ENCODE data around the gene GRB10.

GRB10 gene

GRCh38 chr7:50667789-50668226, 114.9 kb downstream of the GRB10 start:
- Histone ChIP-seq H3K27ac (ENCODE audit: low read length) (no peak overlapping the region), H3K36me3 (ENCODE audit: control insufficient read depth, low read depth, low read length) (peaks cover 1% of the 10 kb centered on the region), H3K9me3 (ENCODE audit: control insufficient read depth, low read depth, low read length) (no peaks in the 10 kb centered on the region), H3K4me3 (ENCODE audit: low read length) (no peak overlapping the region), H3K4me1 (ENCODE audit: control insufficient read depth, low read depth, low read length) (no peaks in the 10 kb centered on the region), H3K9ac (ENCODE audit: low read length) (no peak overlapping the region), H3K27me3 (ENCODE audit: control insufficient read depth, insufficient read depth, low read length) (no peaks in the 10 kb centered on the region)

GRCh38 chr7:50667338-50667737, 115.4 kb downstream of the GRB10 start:
- H3K4me3 ChIP-seq (ENCODE audit: low read length) = no peak overlapping the region
- no peak overlapping the region for H3K9ac ChIP-seq (ENCODE audit: low read length)
- peaks cover 6% of the 10 kb centered on the region for H3K36me3 ChIP-seq (ENCODE audit: control insufficient read depth, low read depth, low read length)
- H3K27ac ChIP-seq (ENCODE audit: low read length) = no peak overlapping the region
- H3K4me1 ChIP-seq (ENCODE audit: control insufficient read depth, low read depth, low read length) = no peaks in the 10 kb centered on the region
- H3K9me3 ChIP-seq (ENCODE audit: control insufficient read depth, low read depth, low read length) = no peaks in the 10 kb centered on the region
- H3K27me3 ChIP-seq (ENCODE audit: control insufficient read depth, insufficient read depth, low read length) = no peaks in the 10 kb centered on the region

GRCh38 chr7:50666124-50666496, 116.6 kb downstream of the GRB10 start:
- no peak overlapping the region for H3K9ac ChIP-seq (ENCODE audit: low read length)
- H3K4me3 ChIP-seq (ENCODE audit: low read length) = no peak overlapping the region
- H3K27me3 ChIP-seq (ENCODE audit: control insufficient read depth, insufficient read depth, low read length) = no peaks in the 10 kb centered on the region
- H3K36me3 ChIP-seq (ENCODE audit: control insufficient read depth, low read depth, low read length) = peaks cover 14% of the 10 kb centered on the region
- H3K9me3 ChIP-seq (ENCODE audit: control insufficient read depth, low read depth, low read length) = no peaks in the 10 kb centered on the region
- no peaks in the 10 kb centered on the region for H3K4me1 ChIP-seq (ENCODE audit: control insufficient read depth, low read depth, low read length)
- no peak overlapping the region for H3K27ac ChIP-seq (ENCODE audit: low read length)

- H3K4me1 ChIP-seq (ENCODE audit: control insufficient read depth, low read depth, low read length) = no peaks in the 10 kb centered on the region
- H3K27ac ChIP-seq (ENCODE audit: low read length) = no peak overlapping the region
- no peak overlapping the region for H3K9ac ChIP-seq (ENCODE audit: low read length)
- peaks cover 14% of the 10 kb centered on the region for H3K36me3 ChIP-seq (ENCODE audit: control insufficient read depth, low read depth, low read length)
- H3K4me3 ChIP-seq (ENCODE audit: low read length) = no peak overlapping the region
- no peaks in the 10 kb centered on the region for H3K9me3 ChIP-seq (ENCODE audit: control insufficient read depth, low read depth, low read length)
- no peaks in the 10 kb centered on the region for H3K27me3 ChIP-seq (ENCODE audit: control insufficient read depth, insufficient read depth, low read length)
Measured at GRCh38 chr7:50665403-50666123, 117.1 kb downstream of the GRB10 start.

- Histone ChIP-seq H3K27me3 (ENCODE audit: control insufficient read depth, insufficient read depth, low read length) (no peaks in the 10 kb centered on the region), H3K9me3 (ENCODE audit: control insufficient read depth, low read depth, low read length) (no peaks in the 10 kb centered on the region), H3K4me1 (ENCODE audit: control insufficient read depth, low read depth, low read length) (no peaks in the 10 kb centered on the region), H3K4me3 (ENCODE audit: low read length) (no peak overlapping the region), H3K36me3 (ENCODE audit: control insufficient read depth, low read depth, low read length) (peaks cover 14% of the 10 kb centered on the region), H3K27ac (ENCODE audit: low read length) (no peak overlapping the region), H3K9ac (ENCODE audit: low read length) (no peak overlapping the region)
Measured at GRCh38 chr7:50664937-50665336, 117.8 kb downstream of the GRB10 start.

GRCh38 chr7:50664461-50664922, 118.2 kb downstream of the GRB10 start:
- no peaks in the 10 kb centered on the region for H3K27me3 ChIP-seq (ENCODE audit: control insufficient read depth, insufficient read depth, low read length)
- no peaks in the 10 kb centered on the region for H3K4me1 ChIP-seq (ENCODE audit: control insufficient read depth, low read depth, low read length)
- H3K9ac ChIP-seq (ENCODE audit: low read length) = no peak overlapping the region
- no peak overlapping the region for H3K4me3 ChIP-seq (ENCODE audit: low read length)
- H3K27ac ChIP-seq (ENCODE audit: low read length) = no peak overlapping the region
- no peaks in the 10 kb centered on the region for H3K9me3 ChIP-seq (ENCODE audit: control insufficient read depth, low read depth, low read length)
- H3K36me3 ChIP-seq (ENCODE audit: control insufficient read depth, low read depth, low read length) = peaks cover 14% of the 10 kb centered on the region

GRCh38 chr7:50663396-50664102, 119.1 kb downstream of the GRB10 start:
- Histone ChIP-seq H3K27ac (ENCODE audit: low read length) (no peak overlapping the region), H3K4me3 (ENCODE audit: low read length) (no peak overlapping the region), H3K9ac (ENCODE audit: low read length) (no peak overlapping the region), H3K9me3 (ENCODE audit: control insufficient read depth, low read depth, low read length) (no peaks in the 10 kb centered on the region), H3K4me1 (ENCODE audit: control insufficient read depth, low read depth, low read length) (no peaks in the 10 kb centered on the region), H3K27me3 (ENCODE audit: control insufficient read depth, insufficient read depth, low read length) (no peaks in the 10 kb centered on the region), H3K36me3 (ENCODE audit: control insufficient read depth, low read depth, low read length) (peaks cover 14% of the 10 kb centered on the region)

GRCh38 chr7:50662996-50663395, 119.7 kb downstream of the GRB10 start:
- no peak overlapping the region for H3K27ac ChIP-seq (ENCODE audit: low read length)
- H3K4me1 ChIP-seq (ENCODE audit: control insufficient read depth, low read depth, low read length) = no peaks in the 10 kb centered on the region
- no peaks in the 10 kb centered on the region for H3K9me3 ChIP-seq (ENCODE audit: control insufficient read depth, low read depth, low read length)
- H3K4me3 ChIP-seq (ENCODE audit: low read length) = no peak overlapping the region
- no peaks in the 10 kb centered on the region for H3K27me3 ChIP-seq (ENCODE audit: control insufficient read depth, insufficient read depth, low read length)
- H3K36me3 ChIP-seq (ENCODE audit: control insufficient read depth, low read depth, low read length) = peaks cover 17% of the 10 kb centered on the region
- H3K9ac ChIP-seq (ENCODE audit: low read length) = no peak overlapping the region

GRCh38 chr7:50662041-50662694, 120.5 kb downstream of the GRB10 start:
- Histone ChIP-seq H3K4me3 (ENCODE audit: low read length) (no peak overlapping the region), H3K4me1 (ENCODE audit: control insufficient read depth, low read depth, low read length) (no peaks in the 10 kb centered on the region), H3K27ac (ENCODE audit: low read length) (no peak overlapping the region), H3K27me3 (ENCODE audit: control insufficient read depth, insufficient read depth, low read length) (no peaks in the 10 kb centered on the region), H3K36me3 (ENCODE audit: control insufficient read depth, low read depth, low read length) (peaks cover 17% of the 10 kb centered on the region), H3K9ac (ENCODE audit: low read length) (no peak overlapping the region), H3K9me3 (ENCODE audit: control insufficient read depth, low read depth, low read length) (no peaks in the 10 kb centered on the region)

GRCh38 chr7:50661345-50662040, 121.2 kb downstream of the GRB10 start:
- no peaks in the 10 kb centered on the region for H3K27me3 ChIP-seq (ENCODE audit: control insufficient read depth, insufficient read depth, low read length)
- H3K36me3 ChIP-seq (ENCODE audit: control insufficient read depth, low read depth, low read length) = peaks cover 17% of the 10 kb centered on the region
- H3K4me3 ChIP-seq (ENCODE audit: low read length) = no peak overlapping the region
- no peak overlapping the region for H3K27ac ChIP-seq (ENCODE audit: low read length)
- no peak overlapping the region for H3K9ac ChIP-seq (ENCODE audit: low read length)
- no peaks in the 10 kb centered on the region for H3K4me1 ChIP-seq (ENCODE audit: control insufficient read depth, low read depth, low read length)
- H3K9me3 ChIP-seq (ENCODE audit: control insufficient read depth, low read depth, low read length) = no peaks in the 10 kb centered on the region

GRCh38 chr7:50660830-50661175, 121.9 kb downstream of the GRB10 start:
- Histone ChIP-seq H3K27me3 (ENCODE audit: control insufficient read depth, insufficient read depth, low read length) (no peaks in the 10 kb centered on the region), H3K4me3 (ENCODE audit: low read length) (no peak overlapping the region), H3K4me1 (ENCODE audit: control insufficient read depth, low read depth, low read length) (no peaks in the 10 kb centered on the region), H3K9ac (ENCODE audit: low read length) (no peak overlapping the region), H3K36me3 (ENCODE audit: control insufficient read depth, low read depth, low read length) (peaks cover 17% of the 10 kb centered on the region), H3K27ac (ENCODE audit: low read length) (no peak overlapping the region), H3K9me3 (ENCODE audit: control insufficient read depth, low read depth, low read length) (no peaks in the 10 kb centered on the region)
